Measurements from ENCODE around the gene ARID1A. TPM values are rescaled to one million over a fixed set of nuclear protein-coding genes. Genes with fewer than 3 reads are reported as not detected.

The ARID1A gene
- total RNA-seq, 6 experiments from 2014 or later: 46.1 to 51.2 (median 49.2) TPM

- no peak for DNase-seq
Observed at GRCh38 chr1:26706315-26706714, 10.5 kb downstream of the ARID1A start.

GRCh38 chr1:26710811-26711210 is 15.0 kb downstream of the ARID1A start:
- Mint-ChIP-seq H3K4me3 (no peak overlapping the region), H3K27ac (peak overlapping the region; percentile 3; the same call in 1 of the 2 replicates), H3K9me3 (no peaks in the 10 kb centered on the region), H3K27me3 (ENCODE audit: insufficient read depth) (peaks cover 5% of the 10 kb centered on the region), H3K4me1 (ENCODE audit: low read depth) (peaks cover 51% of the 10 kb centered on the region), H3K36me3 (ENCODE audit: low read depth) (peaks cover 19% of the 10 kb centered on the region)
- DNase-seq: no peak
- no peak for TF ChIP-seq CTCF (IDR thresholded peaks at IDR 0.05)

More at GRCh38 chr1:26706315-26706714, 10.5 kb downstream of the ARID1A start:
- peak overlapping the region; percentile 76 for H3K4me3 Mint-ChIP-seq
- H3K36me3 Mint-ChIP-seq (ENCODE audit: low read depth): peaks cover 8% of the 10 kb centered on the region
- H3K9me3 Mint-ChIP-seq: no peaks in the 10 kb centered on the region
- peaks cover 5% of the 10 kb centered on the region for H3K27me3 Mint-ChIP-seq (ENCODE audit: insufficient read depth)
- TF ChIP-seq CTCF (IDR thresholded peaks at IDR 0.05): no peak
- peak overlapping the region; percentile 93 for H3K27ac Mint-ChIP-seq
- peaks cover 21% of the 10 kb centered on the region for H3K4me1 Mint-ChIP-seq (ENCODE audit: low read depth)

GRCh38 chr1:26711777-26712176 is 16.0 kb downstream of the ARID1A start:
- DNase-seq: no peak
- Mint-ChIP-seq H3K4me1 (ENCODE audit: low read depth) (peaks cover 59% of the 10 kb centered on the region), H3K4me3 (no peak overlapping the region), H3K36me3 (ENCODE audit: low read depth) (peaks cover 19% of the 10 kb centered on the region), H3K27me3 (ENCODE audit: insufficient read depth) (peaks cover 5% of the 10 kb centered on the region), H3K27ac (no peak overlapping the region), H3K9me3 (no peaks in the 10 kb centered on the region)
- TF ChIP-seq CTCF (IDR thresholded peaks at IDR 0.05): no peak

- Mint-ChIP-seq H3K4me3 (no peak overlapping the region; the same call in 1 of the 2 replicates), H3K27ac (0 out of 2 replicates have a peak overlapping the region, but pooled peaks have one; percentile 43), H3K36me3 (ENCODE audit: low read depth) (peaks cover 20% of the 10 kb centered on the region), H3K27me3 (ENCODE audit: insufficient read depth) (no peaks in the 10 kb centered on the region), H3K4me1 (ENCODE audit: low read depth) (peaks cover 72% of the 10 kb centered on the region), H3K9me3 (no peaks in the 10 kb centered on the region)
- no peak for TF ChIP-seq CTCF (IDR thresholded peaks at IDR 0.05)
- DNase-seq: no peak
Observed at GRCh38 chr1:26717017-26717491, 21.2 kb downstream of the ARID1A start.

- DNase-seq: no peak
- H3K36me3 Mint-ChIP-seq (ENCODE audit: low read depth): peaks cover 10% of the 10 kb centered on the region
- no peaks in the 10 kb centered on the region for H3K9me3 Mint-ChIP-seq
- 0 out of 2 replicates have a peak overlapping the region, but pooled peaks have one; percentile 13 for H3K27ac Mint-ChIP-seq
- no peaks in the 10 kb centered on the region; the same call in 1 of the 2 replicates for H3K27me3 Mint-ChIP-seq (ENCODE audit: insufficient read depth)
- H3K4me1 Mint-ChIP-seq (ENCODE audit: low read depth): peaks cover 76% of the 10 kb centered on the region
- no peak for TF ChIP-seq CTCF (IDR thresholded peaks at IDR 0.05)
- no peak overlapping the region for H3K4me3 Mint-ChIP-seq
Observed at GRCh38 chr1:26719205-26719604, 23.4 kb downstream of the ARID1A start.
